Activated T-helper 17 cell treated with anti-CD3 and anti-CD28 coated beads, Interleukin-2, amount 50 U/mL, for 72 hours (primary cell): ENCODE data around the gene URI1. TPM values are rescaled to one million over a fixed set of nuclear protein-coding genes. Genes with fewer than 3 reads are reported as not detected.

Experiments used
- ATAC-seq: fragments of 150-1000 bp; cut with Tn5 transposase; replicated peaks from 2 replicates; pipeline ENCODE4 v1.10.0; 2021; ENCODE audit warnings: mild to moderate bottlenecking, moderate library complexity
- H3K27ac Mint-ChIP-seq: one replicate; pipeline ENCODE4 v1.8.0; 2022; ENCODE audit warnings: mixed read lengths
- H3K27me3 Mint-ChIP-seq: one replicate; pipeline ENCODE4 v1.8.0; 2022; ENCODE audit warnings: mixed read lengths
- H3K36me3 Mint-ChIP-seq: one replicate; pipeline ENCODE4 v1.8.0; 2022; ENCODE audit warnings: low read depth, mild to moderate bottlenecking, mixed read lengths
- H3K4me1 Mint-ChIP-seq: one replicate; pipeline ENCODE4 v1.8.0; 2022; ENCODE audit warnings: mixed read lengths
- H3K4me3 Mint-ChIP-seq: one replicate; pipeline ENCODE4 v1.8.0; 2022; ENCODE audit warnings: mild to moderate bottlenecking, mixed read lengths
- H3K9me3 Mint-ChIP-seq: one replicate; pipeline ENCODE4 v1.8.0; 2022; ENCODE audit warnings: mixed read lengths
- total RNA-seq, 2 donors: library from RNA; stranded (reverse); gene quantifications; one replicate each; pipeline ENCODE4 v1.2.3, GENCODE V29; 2022

Gene URI1
- total RNA-seq, 2 donors from 2014 or later: 61.8 to 72.8 TPM

- peaks cover 82% of the 10 kb centered on the region for H3K36me3 Mint-ChIP-seq
Measured at GRCh38 chr19:30006207-30006606, 64.2 kb downstream of the URI1 start.

GRCh38 chr19:30008169-30008568 lies 66.1 kb downstream of the URI1 start:
- Mint-ChIP-seq H3K36me3 (peaks cover 93% of the 10 kb centered on the region), H3K27me3 (no peaks in the 10 kb centered on the region), H3K27ac (no peak overlapping the region), H3K9me3 (no peaks in the 10 kb centered on the region), H3K4me3 (no peak overlapping the region), H3K4me1 (peaks cover 23% of the 10 kb centered on the region)
- no peak for ATAC-seq

More at GRCh38 chr19:30006207-30006606, 64.2 kb downstream of the URI1 start:
- H3K9me3 Mint-ChIP-seq: no peaks in the 10 kb centered on the region
- peak overlapping the region; percentile 57 for H3K4me3 Mint-ChIP-seq
- peaks cover 29% of the 10 kb centered on the region for H3K4me1 Mint-ChIP-seq
- peak overlapping the region; percentile 80 for H3K27ac Mint-ChIP-seq
- H3K27me3 Mint-ChIP-seq: no peaks in the 10 kb centered on the region
- peak; percentile 75 for ATAC-seq

GRCh38 chr19:30009013-30009412 lies 67.0 kb downstream of the URI1 start:
- H3K36me3 Mint-ChIP-seq: peaks cover 93% of the 10 kb centered on the region
- no peaks in the 10 kb centered on the region for H3K27me3 Mint-ChIP-seq
- peaks cover 18% of the 10 kb centered on the region for H3K4me1 Mint-ChIP-seq
- no peaks in the 10 kb centered on the region for H3K9me3 Mint-ChIP-seq
- no peak overlapping the region for H3K27ac Mint-ChIP-seq
- ATAC-seq: no peak
- no peak overlapping the region for H3K4me3 Mint-ChIP-seq

- peaks cover 93% of the 10 kb centered on the region for H3K36me3 Mint-ChIP-seq
- H3K9me3 Mint-ChIP-seq: no peaks in the 10 kb centered on the region
- H3K27me3 Mint-ChIP-seq: no peaks in the 10 kb centered on the region
- no peak for ATAC-seq
- H3K4me3 Mint-ChIP-seq: no peak overlapping the region
- H3K27ac Mint-ChIP-seq: no peak overlapping the region
- H3K4me1 Mint-ChIP-seq: peaks cover 2% of the 10 kb centered on the region
Measured at GRCh38 chr19:30011051-30011578, 69.1 kb downstream of the URI1 start.

GRCh38 chr19:30014770-30015169 lies 72.7 kb downstream of the URI1 start:
- Mint-ChIP-seq H3K9me3 (no peaks in the 10 kb centered on the region), H3K27me3 (no peaks in the 10 kb centered on the region), H3K36me3 (peaks cover 78% of the 10 kb centered on the region), H3K27ac (no peak overlapping the region), H3K4me1 (peaks cover 5% of the 10 kb centered on the region), H3K4me3 (no peak overlapping the region)
- ATAC-seq: no peak

DNA sequence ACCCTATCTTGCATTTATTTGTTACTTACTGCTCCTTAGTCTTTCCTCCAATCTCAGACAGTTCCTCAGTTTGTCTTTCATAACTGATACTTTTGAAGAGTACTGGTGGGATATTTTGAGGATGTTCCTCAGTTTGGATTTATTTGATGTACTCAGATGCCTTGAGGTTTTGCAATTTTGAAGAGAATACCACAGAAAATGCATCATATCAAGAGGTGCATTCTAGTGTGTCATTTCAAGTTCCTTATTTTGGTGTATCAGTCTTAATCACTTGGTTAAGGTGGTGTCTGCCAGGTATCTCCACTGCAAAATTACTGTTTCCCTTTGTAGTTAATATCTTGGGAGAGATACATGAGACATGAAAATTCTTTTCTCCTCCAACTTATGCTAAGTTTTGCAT lies 75.1 kb downstream of the URI1 start:
- Mint-ChIP-seq H3K36me3 (peaks cover 65% of the 10 kb centered on the region), H3K4me1 (peaks cover 5% of the 10 kb centered on the region), H3K9me3 (no peaks in the 10 kb centered on the region), H3K4me3 (no peak overlapping the region), H3K27ac (peak overlapping the region; percentile 0), H3K27me3 (no peaks in the 10 kb centered on the region)
- ATAC-seq: no peak

DNA sequence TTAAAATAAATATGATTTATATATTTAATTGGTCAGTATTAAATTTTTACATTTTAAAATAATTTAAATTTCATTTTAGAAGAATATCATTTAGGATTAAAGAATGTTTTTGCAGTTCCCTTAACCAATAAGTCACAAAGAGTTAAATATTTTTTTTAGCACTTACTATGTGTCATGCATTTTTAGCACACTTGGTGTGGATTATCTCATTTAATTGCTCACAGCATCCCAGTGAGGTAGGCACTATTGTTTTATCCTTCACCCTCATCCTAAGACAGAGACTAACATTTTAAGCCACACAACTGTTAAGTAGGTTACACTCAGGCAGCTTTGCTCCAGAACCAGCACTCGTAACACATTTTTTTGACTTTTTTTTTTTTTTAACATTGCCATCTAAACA lies 78.2 kb downstream of the URI1 start:
- H3K36me3 Mint-ChIP-seq: peaks cover 44% of the 10 kb centered on the region
- no peak overlapping the region for H3K4me3 Mint-ChIP-seq
- ATAC-seq: no peak

DNA sequence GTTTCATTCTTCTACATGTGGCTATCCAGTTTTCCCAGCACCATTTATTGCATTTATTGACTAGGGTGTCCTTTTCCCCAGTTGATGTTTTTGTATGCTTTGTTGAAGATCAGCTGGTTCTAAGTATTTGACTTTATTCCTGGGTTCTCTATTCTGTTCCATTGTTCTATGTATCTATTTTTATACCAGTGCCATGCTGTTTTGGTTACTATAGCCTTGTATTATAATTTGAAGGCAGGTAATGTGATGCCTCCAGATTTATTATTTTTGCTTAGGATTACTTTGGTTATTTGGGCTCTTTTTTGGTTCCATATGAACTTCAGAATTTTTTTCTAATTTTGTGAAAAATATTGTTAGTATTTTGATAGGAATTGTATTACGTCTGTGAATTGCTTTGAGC lies 80.6 kb downstream of the URI1 start:
- no peak for ATAC-seq
- Mint-ChIP-seq H3K4me1 (no peaks in the 10 kb centered on the region), H3K36me3 (peaks cover 46% of the 10 kb centered on the region), H3K9me3 (no peaks in the 10 kb centered on the region), H3K27ac (no peak overlapping the region), H3K4me3 (no peak overlapping the region), H3K27me3 (no peaks in the 10 kb centered on the region)

More for the DNA sequence above, 78.2 kb downstream of the URI1 start:
- peaks cover 5% of the 10 kb centered on the region for H3K4me1 Mint-ChIP-seq
- H3K27me3 Mint-ChIP-seq: no peaks in the 10 kb centered on the region
- H3K27ac Mint-ChIP-seq: no peak overlapping the region
- H3K9me3 Mint-ChIP-seq: no peaks in the 10 kb centered on the region

DNA sequence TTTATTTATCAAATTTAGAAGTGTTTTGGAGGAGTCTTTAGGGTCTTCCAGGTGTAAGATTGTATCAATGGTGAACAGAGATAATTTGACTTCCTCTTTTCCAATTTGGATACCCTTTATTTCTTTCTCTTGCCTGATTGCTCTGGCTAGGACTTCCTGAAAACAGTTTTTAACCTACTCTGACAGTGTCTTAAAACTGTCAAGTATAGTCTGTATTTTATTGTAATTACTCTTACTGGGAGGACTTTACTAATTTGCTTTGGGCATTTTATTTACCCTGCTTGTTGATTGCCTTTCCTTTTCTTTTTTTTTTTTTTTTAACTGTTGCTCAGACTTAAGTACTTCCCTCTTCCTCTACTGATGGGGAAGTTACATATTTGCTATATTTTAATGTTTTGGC lies 81.3 kb downstream of the URI1 start:
- Mint-ChIP-seq H3K4me1 (no peaks in the 10 kb centered on the region), H3K4me3 (no peak overlapping the region), H3K27me3 (no peaks in the 10 kb centered on the region), H3K27ac (no peak overlapping the region), H3K9me3 (no peaks in the 10 kb centered on the region), H3K36me3 (peaks cover 50% of the 10 kb centered on the region)
- ATAC-seq: no peak

- H3K4me1 Mint-ChIP-seq: peaks cover 3% of the 10 kb centered on the region
Measured at GRCh38 chr19:30024091-30024490, 82.1 kb downstream of the URI1 start.

GRCh38 chr19:30026933-30027332 lies 84.9 kb downstream of the URI1 start:
- peaks cover 15% of the 10 kb centered on the region for H3K4me1 Mint-ChIP-seq
- H3K27ac Mint-ChIP-seq: no peak overlapping the region
- H3K4me3 Mint-ChIP-seq: no peak overlapping the region
- no peaks in the 10 kb centered on the region for H3K9me3 Mint-ChIP-seq
- ATAC-seq: no peak
- H3K27me3 Mint-ChIP-seq: no peaks in the 10 kb centered on the region
- H3K36me3 Mint-ChIP-seq: peaks cover 62% of the 10 kb centered on the region

More at GRCh38 chr19:30024091-30024490, 82.1 kb downstream of the URI1 start:
- no peak for ATAC-seq
- Mint-ChIP-seq H3K27ac (no peak overlapping the region), H3K36me3 (peaks cover 47% of the 10 kb centered on the region), H3K27me3 (no peaks in the 10 kb centered on the region), H3K9me3 (no peaks in the 10 kb centered on the region), H3K4me3 (no peak overlapping the region)

DNA sequence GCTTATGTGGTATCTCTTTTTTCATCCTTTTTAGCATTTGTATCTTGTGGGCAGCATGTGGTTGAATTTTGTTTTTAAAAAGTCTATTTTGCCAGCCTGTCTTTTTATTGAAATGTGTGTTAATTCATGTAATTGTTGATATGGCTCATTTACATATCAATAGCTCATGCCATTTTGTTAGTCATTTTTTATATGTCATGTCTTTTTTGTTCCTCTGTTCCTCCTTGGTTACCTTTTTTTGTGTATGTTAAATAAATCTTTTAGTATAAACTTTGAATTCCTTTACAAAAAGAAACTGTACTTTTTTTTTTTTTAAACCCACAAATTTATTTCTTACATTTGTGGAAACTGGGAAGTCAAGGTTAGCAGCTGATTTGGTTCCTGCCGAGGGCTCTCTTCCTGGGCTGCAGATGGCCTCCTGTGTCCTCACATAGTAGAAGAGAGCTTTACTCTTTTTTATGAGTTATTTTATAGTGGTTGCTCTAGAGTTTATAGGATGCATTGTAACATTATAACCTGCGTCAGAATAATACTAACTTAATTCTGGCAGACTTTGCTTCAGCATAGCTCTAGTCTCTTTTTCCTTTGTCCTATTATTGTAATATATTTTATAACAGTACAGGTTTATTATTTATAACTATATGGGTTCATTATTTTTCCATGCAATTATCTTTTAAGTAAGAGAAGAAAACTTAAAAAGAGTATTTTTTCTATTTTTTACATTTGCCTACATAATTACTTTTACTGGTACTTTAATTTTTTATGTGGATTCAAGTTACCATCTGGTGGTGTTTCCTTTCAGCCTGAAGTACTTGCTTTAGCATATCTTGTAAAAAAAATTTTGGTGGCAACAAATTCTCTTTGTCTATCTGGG lies 86.3 kb downstream of the URI1 start:
- peaks cover 66% of the 10 kb centered on the region for H3K36me3 Mint-ChIP-seq
- ATAC-seq: no peak

DNA sequence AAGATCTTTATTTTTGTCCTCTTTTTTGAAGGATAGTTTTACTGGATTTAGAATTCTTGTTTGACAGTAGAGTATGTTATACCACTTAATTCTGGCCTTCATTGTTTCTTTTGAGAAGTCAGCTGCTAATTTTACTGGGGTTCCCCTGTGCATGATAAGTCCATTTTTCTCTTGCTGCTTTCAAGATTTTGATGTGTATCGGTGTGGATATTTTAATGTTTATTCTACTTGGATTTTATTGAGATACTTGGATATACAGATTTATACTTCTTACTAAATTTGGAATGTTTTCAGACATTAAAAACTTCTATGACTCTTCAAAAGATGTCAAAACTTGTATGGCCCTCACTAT lies 86.9 kb downstream of the URI1 start:
- H3K27me3 Mint-ChIP-seq: no peaks in the 10 kb centered on the region
- peaks cover 7% of the 10 kb centered on the region for H3K9me3 Mint-ChIP-seq
- H3K4me1 Mint-ChIP-seq: peaks cover 15% of the 10 kb centered on the region
- H3K36me3 Mint-ChIP-seq: peaks cover 72% of the 10 kb centered on the region
- no peak overlapping the region for H3K4me3 Mint-ChIP-seq
- H3K27ac Mint-ChIP-seq: no peak overlapping the region
- no peak for ATAC-seq

More for the DNA sequence above, 86.3 kb downstream of the URI1 start:
- H3K9me3 Mint-ChIP-seq: peaks cover 6% of the 10 kb centered on the region
- no peak overlapping the region for H3K27ac Mint-ChIP-seq
- peaks cover 15% of the 10 kb centered on the region for H3K4me1 Mint-ChIP-seq
- no peaks in the 10 kb centered on the region for H3K27me3 Mint-ChIP-seq
- H3K4me3 Mint-ChIP-seq: no peak overlapping the region

- Mint-ChIP-seq H3K4me3 (no peak overlapping the region), H3K9me3 (peaks cover 11% of the 10 kb centered on the region), H3K4me1 (peaks cover 15% of the 10 kb centered on the region), H3K27ac (peak overlapping the region; percentile 12), H3K36me3 (peaks cover 82% of the 10 kb centered on the region), H3K27me3 (no peaks in the 10 kb centered on the region)
- peak; percentile 60 for ATAC-seq
Measured at GRCh38 chr19:30029721-30030510, 87.9 kb downstream of the URI1 start.
